CD14-positive monocyte (primary cell): ENCODE data around the gene MRS2. TPM values are rescaled to one million over a fixed set of nuclear protein-coding genes. Genes with fewer than 3 reads are reported as not detected.

ENCODE experiments used
- DNase-seq, 3 donors: peaks; one replicate each; pipeline ENCODE4 v3.0.0-alpha.2; 2011 to 2022
- H2AFZ ChIP-seq: 2 replicates; pipeline ENCODE4 v1.6.0; 2012; ENCODE audit warnings: mild to moderate bottlenecking, low read depth, low read length, inconsistent platforms; ENCODE audit not compliant: insufficient read depth, poor library complexity, severe bottlenecking
- H3K27ac ChIP-seq, 2 donors: 1 replicate in 1 of 2; 2 replicates in 1 of 2; pipeline ENCODE4 v1.5.1; 2012 to 2013; ENCODE audit warnings: low read length in 2 of 2, control low read depth in 1 of 2, inconsistent platforms in 1 of 2, low read depth in 1 of 2, mild to moderate bottlenecking in 1 of 2
- H3K27me3 ChIP-seq, 2 donors: one replicate each; pipeline versions ENCODE4 v1.6.0 to v1.6.1; 2011 to 2013; ENCODE audit warnings: low read length in 2 of 2; ENCODE audit not compliant: control insufficient read depth in 2 of 2, insufficient read depth in 2 of 2
- H3K36me3 ChIP-seq, 2 donors: replicated peaks in 1 of 2; 1 replicate in 1 of 2; 2 replicates in 1 of 2; pipeline versions ENCODE4 v1.5.1 to v1.6.1; 2012 to 2013; ENCODE audit warnings: low read length in 2 of 2, control low read depth in 1 of 2, inconsistent platforms in 1 of 2, mild to moderate bottlenecking in 1 of 2; ENCODE audit not compliant: insufficient read depth in 2 of 2, control insufficient read depth in 1 of 2
- H3K4me1 ChIP-seq, 2 donors: 1 replicate in 1 of 2; 2 replicates in 1 of 2; pipeline versions ENCODE4 v1.5.1 to v1.6.1; 2012 to 2013; ENCODE audit warnings: low read length in 2 of 2, control low read depth in 1 of 2, inconsistent platforms in 1 of 2, mild to moderate bottlenecking in 1 of 2, moderate library complexity in 1 of 2; ENCODE audit not compliant: insufficient read depth in 2 of 2, control insufficient read depth in 1 of 2
- H3K4me2 ChIP-seq: replicated peaks from 2 replicates; pipeline ENCODE3; 2012; ENCODE audit warnings: low read length, moderate library complexity, mild to moderate bottlenecking; ENCODE audit not compliant: poor library complexity, severe bottlenecking; ENCODE audit errors: extremely low read depth
- H3K4me3 ChIP-seq, 3 experiments: fragments of 200-600 bp in 1 of 3; sonication (generic) in 1 of 3; replicated peaks in 1 of 3; 1 replicate in 2 of 3; 2 replicates in 1 of 3; pipeline ENCODE4 v1.5.1; 2011 to 2013; ENCODE audit warnings: low read length in 3 of 3, mild to moderate bottlenecking in 3 of 3, control low read depth in 2 of 3, low read depth in 2 of 3, inconsistent platforms in 1 of 3, moderate library complexity in 1 of 3
- H3K79me2 ChIP-seq: 2 replicates; pipeline ENCODE4 v1.6.0; 2012; ENCODE audit warnings: mild to moderate bottlenecking, control low read depth, inconsistent platforms, low read length, moderate library complexity; ENCODE audit not compliant: insufficient read depth
- H3K9ac ChIP-seq: 2 replicates; pipeline ENCODE4 v1.6.0; 2017; ENCODE audit warnings: low read length, mild to moderate bottlenecking; ENCODE audit not compliant: insufficient read depth, poor library complexity, severe bottlenecking
- H3K9me3 ChIP-seq, 2 donors: replicated peaks in 1 of 2; 1 replicate in 1 of 2; 2 replicates in 1 of 2; pipeline versions ENCODE4 v1.5.1 to v1.6.1; 2012 to 2013; ENCODE audit warnings: low read length in 2 of 2, control low read depth in 1 of 2; ENCODE audit not compliant: control insufficient read depth in 1 of 2, insufficient read depth in 1 of 2
- H4K20me1 ChIP-seq: 2 replicates; pipeline ENCODE4 v1.6.0; 2012; ENCODE audit warnings: mild to moderate bottlenecking, low read length, control low read depth, moderate library complexity; ENCODE audit not compliant: insufficient read depth
- H3K27ac Mint-ChIP-seq, 7 donors: one replicate each; pipeline ENCODE4 v1.8.0; 2020; ENCODE audit warnings: mild to moderate bottlenecking in 7 of 7, mixed read lengths in 7 of 7, moderate library complexity in 6 of 7, inconsistent platforms in 2 of 7
- H3K27me3 Mint-ChIP-seq, 3 donors: one replicate each; pipeline ENCODE4 v1.8.0; 2021 to 2022; ENCODE audit warnings: low read depth in 3 of 3, mild to moderate bottlenecking in 3 of 3, mixed read lengths in 3 of 3, moderate library complexity in 3 of 3, inconsistent platforms in 1 of 3
- H3K36me3 Mint-ChIP-seq, 2 donors: one replicate each; pipeline ENCODE4 v1.8.0; 2020; ENCODE audit warnings: mixed read lengths in 2 of 2, inconsistent platforms in 1 of 2, mild to moderate bottlenecking in 1 of 2
- H3K4me1 Mint-ChIP-seq: one replicate; pipeline ENCODE4 v1.8.0; 2020; ENCODE audit warnings: mild to moderate bottlenecking, mixed read lengths
- H3K4me3 Mint-ChIP-seq, 2 donors: one replicate each; pipeline ENCODE4 v1.8.0; 2020; ENCODE audit warnings: mild to moderate bottlenecking in 2 of 2, mixed read lengths in 2 of 2, moderate library complexity in 1 of 2
- H3K9me3 Mint-ChIP-seq, 7 donors: one replicate each; pipeline ENCODE4 v1.8.0; 2020 to 2022; ENCODE audit warnings: mixed read lengths in 7 of 7, mild to moderate bottlenecking in 6 of 7, moderate library complexity in 6 of 7, inconsistent platforms in 2 of 7
- WGBS: methylation state at CpG from one replicate; pipeline ENCODE4 v1.1.5; 2013; ENCODE audit warnings: missing lambda C conversion rate; ENCODE audit not compliant: insufficient coverage; 5-methylcytosine and 5-hydroxymethylcytosine counted together
- intact Hi-C, 2 donors: fragments of 100-400 bp; cut with micrococcal nuclease; formaldehyde crosslinking; loops; one replicate each; pipeline versions ENCODE4 v1.15.0 to v1.15.1; 2023
- polyA plus RNA-seq, 3 donors: library from polyadenylated mRNA; depleted of rRNA in 1 of 3; unstranded in 2 of 3; stranded (reverse) in 1 of 3; fragments of 300-500 nt in 2 of 3; fragments of >200 nt in 1 of 3; fragmentation: Illumina TruSeq in 2 of 3; gene quantifications; 1 replicate in 2 of 3; 2 replicates in 1 of 3; pipeline ENCODE4 v1.2.3, GENCODE V29; 2012 to 2021
- TF ChIP-seq, protein P1 (sequence below): fragments of 200-600 bp; IDR thresholded peaks from one replicate; pipeline ENCODE4 v1.8.0; 2022; ENCODE audit warnings: antibody characterized with exemption, mild to moderate bottlenecking

Gene MRS2
- polyA plus RNA-seq, 3 donors: 8.6 to 21.0 (median 19.3) TPM

DNA sequence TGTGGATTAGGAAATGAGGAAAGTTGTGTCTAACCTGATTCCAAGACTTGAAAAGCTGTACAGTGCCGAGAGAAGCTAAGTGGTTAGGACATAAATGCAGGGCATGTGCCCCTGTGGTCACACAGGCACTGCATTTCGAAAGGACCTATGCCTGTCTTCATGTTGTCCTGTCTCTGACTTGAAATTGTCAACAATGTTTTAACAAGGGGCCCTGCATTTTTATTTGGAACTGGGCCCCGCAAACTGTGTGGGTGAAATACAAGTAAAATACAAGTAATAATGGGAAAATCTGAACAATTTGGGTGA lies 38.8 kb downstream of the MRS2 start:
- Histone ChIP-seq H3K4me1 (no peaks in the 10 kb centered on the region), H4K20me1 (no peaks in the 10 kb centered on the region), H3K9ac (no peak overlapping the region), H3K79me2 (no peaks in the 10 kb centered on the region), H3K27ac (no peak overlapping the region), H3K4me2 (no peak overlapping the region), H2AFZ (no peak overlapping the region), H3K9me3 (no peaks in the 10 kb centered on the region), H3K4me3 (no peak overlapping the region), H3K27me3 (no peaks in the 10 kb centered on the region), H3K36me3 (no peaks in the 10 kb centered on the region)
- TF ChIP-seq, protein P1, sequence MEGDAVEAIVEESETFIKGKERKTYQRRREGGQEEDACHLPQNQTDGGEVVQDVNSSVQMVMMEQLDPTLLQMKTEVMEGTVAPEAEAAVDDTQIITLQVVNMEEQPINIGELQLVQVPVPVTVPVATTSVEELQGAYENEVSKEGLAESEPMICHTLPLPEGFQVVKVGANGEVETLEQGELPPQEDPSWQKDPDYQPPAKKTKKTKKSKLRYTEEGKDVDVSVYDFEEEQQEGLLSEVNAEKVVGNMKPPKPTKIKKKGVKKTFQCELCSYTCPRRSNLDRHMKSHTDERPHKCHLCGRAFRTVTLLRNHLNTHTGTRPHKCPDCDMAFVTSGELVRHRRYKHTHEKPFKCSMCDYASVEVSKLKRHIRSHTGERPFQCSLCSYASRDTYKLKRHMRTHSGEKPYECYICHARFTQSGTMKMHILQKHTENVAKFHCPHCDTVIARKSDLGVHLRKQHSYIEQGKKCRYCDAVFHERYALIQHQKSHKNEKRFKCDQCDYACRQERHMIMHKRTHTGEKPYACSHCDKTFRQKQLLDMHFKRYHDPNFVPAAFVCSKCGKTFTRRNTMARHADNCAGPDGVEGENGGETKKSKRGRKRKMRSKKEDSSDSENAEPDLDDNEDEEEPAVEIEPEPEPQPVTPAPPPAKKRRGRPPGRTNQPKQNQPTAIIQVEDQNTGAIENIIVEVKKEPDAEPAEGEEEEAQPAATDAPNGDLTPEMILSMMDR: no peak
- peaks cover 0 to 6% of the 10 kb centered on the region in 2 donors for H3K36me3 Mint-ChIP-seq
- H3K27ac Mint-ChIP-seq: no peak overlapping the region
- intact Hi-C loops: no loop called here
- H3K27me3 Mint-ChIP-seq: peaks cover 0 to 3% (median 0%) of the 10 kb centered on the region in 3 donors
- no peak overlapping the region for H3K4me3 Mint-ChIP-seq
- DNase-seq: no peak
- no peaks in the 10 kb centered on the region for H3K4me1 Mint-ChIP-seq
- no peaks in the 10 kb centered on the region for H3K9me3 Mint-ChIP-seq
- 79% methylated on average over 2 of the region's 3 CpGs for WGBS

- no peak overlapping the region for H3K27ac Mint-ChIP-seq
- Histone ChIP-seq H4K20me1 (no peaks in the 10 kb centered on the region), H3K4me1 (no peaks in the 10 kb centered on the region), H3K27me3 (no peaks in the 10 kb centered on the region), H3K36me3 (no peaks in the 10 kb centered on the region), H3K79me2 (no peaks in the 10 kb centered on the region), H3K9ac (no peak overlapping the region), H2AFZ (no peak overlapping the region), H3K9me3 (no peaks in the 10 kb centered on the region), H3K4me2 (no peak overlapping the region), H3K4me3 (no peak overlapping the region), H3K27ac (no peak overlapping the region)
- TF ChIP-seq, protein P1: no peak
- no peaks in the 10 kb centered on the region for H3K9me3 Mint-ChIP-seq
- H3K4me3 Mint-ChIP-seq: no peak overlapping the region
- H3K27me3 Mint-ChIP-seq: peaks cover 0 to 2% (median 0%) of the 10 kb centered on the region in 3 donors
- no peaks in the 10 kb centered on the region for H3K36me3 Mint-ChIP-seq
- intact Hi-C loops: no loop called here
- no peak for DNase-seq
- WGBS: 100% methylated on average over 2 of the region's 4 CpGs
- peaks cover 5% of the 10 kb centered on the region for H3K4me1 Mint-ChIP-seq
Observed at GRCh38 chr6:24444588-24444987, 41.9 kb downstream of the MRS2 start.
